K562 (cell line): Measurements from ENCODE around the gene PGP. TPM values are rescaled to one million over a fixed set of nuclear protein-coding genes. Genes with fewer than 3 reads are reported as not detected.
A peak's percentile ranks its signal among the peaks of the same experiment; 100 is the strongest.

Experiments used
- ATAC-seq: fragments of 200-7000 bp; cut with Tn5 transposase; 3 replicates; pipeline ENCODE4 v1.9.1; 2020; ENCODE audit warnings: moderate library complexity
- BruUV-seq: library from RNA; stranded (reverse); fragments of 400-500 nt; replicated peaks from 2 replicates; lab custom pipeline; 2021; lab: Mats Ljungman, UMichigan
- CTCF ChIA-PET: fragments of 300-600 bp; formaldehyde crosslinking; extraction: SDS; loops from one replicate; lab custom pipeline; 2021; ENCODE audit warnings: low intra/inter-chr PET ratio; lab: Yijun Ruan, JAX
- POLR2A ChIA-PET: fragments of 300-600, 350-650 bp; sonication (Branson Sonifier 250); formaldehyde crosslinking; extraction: SDS; loops from one replicate; lab custom pipeline; 2021; ENCODE audit warnings: antibody characterized with exemption, inconsistent platforms; lab: Yijun Ruan, JAX
- DNase-seq, 4 experiments: peaks; one replicate each; pipeline versions ENCODE4 v3.0.0 to v3.0.0-alpha.2; 2011 to 2018; ENCODE audit warnings: low spot score in 3 of 4, mixed read lengths in 3 of 4; ENCODE audit errors: extremely low read depth in 1 of 4
- FAIRE-seq: peaks from 2 replicates; lab custom pipeline; 2011; peaks lifted over from hg19 to GRCh38; lab: Jason Lieb, UNC
- H2AFZ ChIP-seq: 2 replicates; pipeline ENCODE4 v1.6.0; 2011; ENCODE audit warnings: low read depth, low read length, control low read depth, inconsistent platforms
- H3K27ac ChIP-seq: fragments of 200-600 bp; 3 replicates; pipeline ENCODE4 v1.8.0; 2011; ENCODE audit warnings: low read depth, mild to moderate bottlenecking, control low read depth, inconsistent platforms, low read length, moderate library complexity, mixed read lengths; ENCODE audit errors: extremely low read depth
- H3K27me3 ChIP-seq, 2 experiments: fragments of 300-600 bp in 1 of 2; 2 replicates in 1 of 2; 3 replicates in 1 of 2; pipeline versions ENCODE4 v1.6.0 to v1.8.0; 2011; ENCODE audit warnings: inconsistent platforms in 2 of 2, low read length in 2 of 2, mild to moderate bottlenecking in 1 of 2, mixed read lengths in 1 of 2, moderate library complexity in 1 of 2; ENCODE audit not compliant: control insufficient read depth in 2 of 2, insufficient read depth in 2 of 2
- H3K36me3 ChIP-seq: fragments of 300-600 bp; 3 replicates; pipeline ENCODE4 v1.8.0; 2011; ENCODE audit warnings: mild to moderate bottlenecking, low read length, inconsistent platforms; ENCODE audit not compliant: control insufficient read depth, insufficient read depth
- H3K4me1 ChIP-seq, 2 experiments: fragments of 200-600 bp in 1 of 2; replicated peaks in 1 of 2; 2 replicates in 1 of 2; 3 replicates in 1 of 2; pipeline versions ENCODE4 v1.5.1 to v1.8.0; 2011; ENCODE audit warnings: inconsistent platforms in 2 of 2, low read length in 2 of 2, mild to moderate bottlenecking in 1 of 2, mixed read lengths in 1 of 2, moderate library complexity in 1 of 2; ENCODE audit not compliant: control insufficient read depth in 2 of 2, insufficient read depth in 2 of 2
- H3K4me2 ChIP-seq: 2 replicates; pipeline ENCODE4 v1.6.1; 2011; ENCODE audit warnings: low read length, control low read depth, inconsistent platforms, mixed read lengths; ENCODE audit not compliant: insufficient read depth
- H3K4me3 ChIP-seq: fragments of 200-600 bp; sonication (generic), shearing (Covaris generic); 2 replicates; pipeline ENCODE4 v1.5.1; 2016; ENCODE audit warnings: control low read depth, inconsistent platforms
- H3K79me2 ChIP-seq: fragments of 200-600 bp; 3 replicates; pipeline ENCODE4 v1.8.0; 2011; ENCODE audit warnings: low read length, inconsistent platforms; ENCODE audit not compliant: control insufficient read depth, insufficient read depth
- H3K9ac ChIP-seq, 2 experiments: 2 replicates each; pipeline versions ENCODE4 v1.6.0 to v1.6.1; 2011; ENCODE audit warnings: low read depth in 2 of 2, low read length in 2 of 2, control low read depth in 1 of 2, inconsistent platforms in 1 of 2, mild to moderate bottlenecking in 1 of 2, mixed read lengths in 1 of 2; ENCODE audit not compliant: insufficient read depth in 1 of 2
- H3K9me1 ChIP-seq: one replicate; pipeline ENCODE4 v1.6.0; 2011; ENCODE audit warnings: inconsistent platforms, mild to moderate bottlenecking, low read length, moderate library complexity; ENCODE audit not compliant: control insufficient read depth, insufficient read depth
- H3K9me3 ChIP-seq: replicated peaks from 2 replicates; pipeline ENCODE4 v1.5.1; 2011; ENCODE audit warnings: low read depth, low read length, inconsistent platforms; ENCODE audit not compliant: control insufficient read depth, insufficient read depth
- H4K20me1 ChIP-seq: replicated peaks from 2 replicates; pipeline ENCODE4 v1.6.1; 2011; ENCODE audit warnings: low read length, inconsistent platforms, mixed read lengths; ENCODE audit not compliant: control insufficient read depth, insufficient read depth
- ARID3A ChIP-seq: IDR thresholded peaks from 2 replicates; pipeline ENCODE4 v1.6.1; 2012; ENCODE audit warnings: low read depth, low read length, improper control_type of control experiment, borderline replicate concordance
- CTCF ChIP-seq, 3 experiments: IDR thresholded peaks in 2 of 3; conservative IDR thresholded peaks in 1 of 3; 2 replicates each; pipeline ENCODE4 v1.5.1; 2011 to 2012; ENCODE audit warnings: low read length in 3 of 3, mild to moderate bottlenecking in 3 of 3, control low read depth in 2 of 3, improper control_type of control experiment in 1 of 3, inconsistent platforms in 1 of 3, low read depth in 1 of 3, mixed read lengths in 1 of 3, moderate library complexity in 1 of 3; ENCODE audit not compliant: insufficient read depth in 2 of 3
- GATAD2A ChIP-seq: fragments of 450-650 bp; IDR thresholded peaks from 2 replicates; pipeline ENCODE4 v1.6.1; 2017
- KDM4B ChIP-seq, 2 experiments: fragments of 450-650 bp in 1 of 2; sonication (generic) in 1 of 2; IDR thresholded peaks; 2 replicates each; pipeline ENCODE4 v1.6.1; 2016 to 2017; ENCODE audit warnings: borderline replicate concordance in 2 of 2, antibody characterized with exemption in 1 of 2, low read depth in 1 of 2, mild to moderate bottlenecking in 1 of 2
- POLR2H ChIP-seq: IDR thresholded peaks from 2 replicates; pipeline ENCODE4 v1.6.1; 2016; ENCODE audit warnings: missing genetic modification characterization, low read depth, mild to moderate bottlenecking, control low read depth, missing compliant biosample characterization, moderate library complexity
- RFX7 ChIP-seq: fragments of 250-450 bp; sonication (Bioruptor Pico); IDR thresholded peaks from 2 replicates; pipeline ENCODE4 v1.5.1; 2021; ENCODE audit warnings: mild to moderate bottlenecking
- SIX5 ChIP-seq, 2 experiments: IDR thresholded peaks; 2 replicates each; pipeline ENCODE4 v1.6.1; 2011; ENCODE audit warnings: low read length in 2 of 2, borderline replicate concordance in 1 of 2, low read depth in 1 of 2, mild to moderate bottlenecking in 1 of 2, moderate library complexity in 1 of 2; ENCODE audit not compliant: insufficient read depth in 1 of 2
- SUPT5H ChIP-seq: fragments of 450-650 bp; IDR thresholded peaks from 2 replicates; pipeline ENCODE4 v1.6.1; 2016
- THRAP3 ChIP-seq: fragments of 450-650 bp; IDR thresholded peaks from 2 replicates; pipeline ENCODE4 v1.6.1; 2016; ENCODE audit warnings: mild to moderate bottlenecking, inconsistent platforms, borderline replicate concordance
- USF1 ChIP-seq: sonication (generic); formaldehyde crosslinking; IDR thresholded peaks from 2 replicates; pipeline ENCODE4 v1.9.0; 2022; ENCODE audit warnings: mild to moderate bottlenecking, missing genetic modification reagents
- WHSC1 ChIP-seq: IDR thresholded peaks from one replicate; pipeline ENCODE4 v1.6.1; 2012; ENCODE audit warnings: low read length, control low read depth, inconsistent platforms
- ZNF324 ChIP-seq: fragments of 250-450 bp; sonication (Bioruptor Pico); IDR thresholded peaks from 2 replicates; pipeline ENCODE4 v1.4.0; 2020; ENCODE audit warnings: mild to moderate bottlenecking
- ZNF551 ChIP-seq: fragments of 250-450 bp; sonication (Bioruptor Pico); IDR thresholded peaks from 2 replicates; pipeline ENCODE4 v1.5.0; 2021; ENCODE audit warnings: mild to moderate bottlenecking, moderate library complexity
- ZNF592 ChIP-seq: fragments of 450-650 bp; IDR thresholded peaks from 2 replicates; pipeline ENCODE4 v1.6.1; 2017; ENCODE audit warnings: antibody characterized with exemption, mild to moderate bottlenecking
- ZNF75A ChIP-seq: fragments of 450-650 bp; formaldehyde crosslinking; IDR thresholded peaks from 2 replicates; pipeline ENCODE4 v1.4.0; 2020; ENCODE audit warnings: mild to moderate bottlenecking
- WGBS: fragments of 100-300 bp; shearing (Covaris generic); methylation state at CpG from one replicate; pipeline ENCODE4 v1.1.6; 2016; ENCODE audit warnings: low coverage, mixed read lengths; ENCODE audit not compliant: insufficient coverage; ENCODE audit errors: missing lambda C conversion rate; 5-methylcytosine and 5-hydroxymethylcytosine counted together
- in situ Hi-C: fragments of 300-500 bp; cut with MboI; formaldehyde crosslinking; loops from 4 replicates; pipeline ENCODE4 v1.15.0; 2018; ENCODE audit warnings: inconsistent platforms, mixed read lengths
- intact Hi-C: fragments of 100-400 bp; cut with micrococcal nuclease; formaldehyde crosslinking; loops from 2 replicates; pipeline ENCODE4 v1.14.2; 2022
- polyA plus RNA-seq, 8 experiments: library from polyadenylated mRNA; depleted of rRNA in 4 of 8; stranded (reverse) in 5 of 8; unstranded in 3 of 8; fragments of >200 nt; fragmentation: Nextera tagmentation in 2 of 8; fragmentation: Illumina TruSeq in 1 of 8; extraction: Ambion mirVana in 2 of 8; extraction: Trizol in 1 of 8; gene quantifications; 2 replicates each; pipeline versions ENCODE4 v1.2.1 to v1.2.3, GENCODE V29; 2011 to 2014; ENCODE audit warnings: inconsistent platforms in 1 of 8, missing spikeins in 1 of 8
- total RNA-seq, 7 experiments: library from RNA; depleted of rRNA in 6 of 7; stranded (reverse); fragments of >200 nt in 6 of 7; fragmentation: Illumina TruSeq in 2 of 7; extraction: Trizol in 2 of 7; gene quantifications; 2 replicates each; pipeline versions ENCODE4 v1.2.1 to v1.2.3, GENCODE V29; 2011 to 2021; ENCODE audit warnings: low replicate concordance in 1 of 7

Gene PGP
- total and polyA plus RNA-seq, 9 of the 15 experiments (the other 6 are each of a cell fraction or from before 2014, with no cell fraction given): 1.1 to 57.6 (median 19.6) TPM

GRCh38 chr16:2207872-2208271 is 6.8 kb downstream of the PGP start:
- Histone ChIP-seq H3K4me2 (no peak overlapping the region), H3K27ac (no peak overlapping the region), H3K4me1 (peaks cover 28 to 87% of the 10 kb centered on the region in 2 experiments), H2AFZ (no peak overlapping the region), H3K79me2 (peaks cover 57% of the 10 kb centered on the region), H3K9ac (peak overlapping the region in 1 of 2 experiments; percentile 96; a peak in 2 of 4 replicates), H3K27me3 (no peaks in the 10 kb centered on the region), H3K9me1 (no peaks in the 10 kb centered on the region), H4K20me1 (peaks cover 13% of the 10 kb centered on the region), H3K9me3 (no peaks in the 10 kb centered on the region), H3K4me3 (no peak overlapping the region), H3K36me3 (peaks cover 52% of the 10 kb centered on the region; the same call in 2 of the 3 replicates)
- 99% methylated on average over 8 of the region's 9 CpGs for WGBS
- ChIA-PET POLR2A (interaction anchor here (0.9 to 1.3 kb wide), 3 partner anchors 8 to 52 kb away, joined by 3 to 4 read pairs (median 3); partner anchors contain the start of gene TRAF7), CTCF (no interaction called here)
- ATAC-seq (no peak), FAIRE-seq (no peak), DNase-seq (no peak)
- in situ Hi-C loops (no loop called here), intact Hi-C loops (no loop called here)
- BruUV-seq: no TSS peak
- no peak for TF ChIP-seq WHSC1
- TF ChIP-seq ZNF75A (CRISPR knock-in tag): no peak
- no peak for TF ChIP-seq SUPT5H
- no peak for TF ChIP-seq RFX7
- no peak for TF ChIP-seq ZNF551 (CRISPR knock-in tag)
- no peak for TF ChIP-seq GATAD2A
- no peak for TF ChIP-seq ARID3A
- TF ChIP-seq SIX5 (IDR thresholded peaks at IDR 0.05; ENCODE audit: borderline replicate concordance in 1 of 2, insufficient read depth in 1 of 2, low read depth in 1 of 2, low read length in 2 of 2): no peak
- no peak for TF ChIP-seq POLR2H (tag)
- no peak for TF ChIP-seq CTCF (IDR thresholded peaks at IDR 0.05 in 2 of 3, conservative IDR thresholded peaks at IDR 0.05 in 1 of 3; ENCODE audit: insufficient read depth in 2 of 3, low read depth in 1 of 3, low read length in 3 of 3)
- TF ChIP-seq ZNF592: no peak
- no peak for TF ChIP-seq KDM4B (IDR thresholded peaks at IDR 0.05; ENCODE audit: borderline replicate concordance in 2 of 2, low read depth in 1 of 2)
- TF ChIP-seq THRAP3: no peak
- TF ChIP-seq ZNF324: no peak
- TF ChIP-seq USF1 (CRISPR knock-in tag): no peak
